Transverse colon (tissue), 4 donors: ENCODE data around the gene LTBP2.

Experiments
- CTCF ChIP-seq, 5 experiments: fragments of 200-600 bp in 3 of 5; fragments of 450-650 bp in 2 of 5; sonication (generic) in 3 of 5; IDR thresholded peaks; 1 replicate in 2 of 5; 2 replicates in 3 of 5; pipeline ENCODE4 v1.5.1; 2016 to 2017; ENCODE audit warnings: antibody characterized with exemption in 5 of 5, inconsistent platforms in 3 of 5, mild to moderate bottlenecking in 2 of 5, moderate library complexity in 1 of 5
- EP300 ChIP-seq: sonication (generic); formaldehyde crosslinking; IDR thresholded peaks from one replicate; pipeline ENCODE4 v1.6.1; 2017; ENCODE audit warnings: antibody characterized with exemption, low read depth
- POLR2A ChIP-seq: fragments of 450-650 bp; IDR thresholded peaks from one replicate; pipeline ENCODE4 v1.6.1; 2016; ENCODE audit warnings: antibody characterized with exemption, mild to moderate bottlenecking, moderate library complexity
- POLR2AphosphoS5 ChIP-seq, 3 donors: sonication (generic); formaldehyde crosslinking; IDR thresholded peaks; one replicate each; pipeline ENCODE4 v1.6.1; 2016; ENCODE audit warnings: antibody characterized with exemption in 3 of 3

GRCh38 chr14:74573421-74574089, 38.5 kb downstream of the LTBP2 start:
- TF ChIP-seq CTCF (IDR thresholded peaks at IDR 0.05) (no peak), POLR2A (no peak), POLR2AphosphoS5 (IDR thresholded peaks at IDR 0.05) (no peak), EP300 (no peak)
